ENCODE measurements around the gene AKIP1.
"Not testable (repeated sequence)": the region's sequence is repeated elsewhere in the genome, so short reads cannot be mapped to it uniquely, and the experiment has no call there.

AKIP1 gene

GRCh38 chr11:8922691-8923090, 11.7 kb downstream of the AKIP1 start:
- DNase-seq = no peak

GRCh38 chr11:8925711-8926110, 14.7 kb downstream of the AKIP1 start:
- no peak for DNase-seq

- DNase-seq = no peak
Observed at GRCh38 chr11:8926236-8926635, 15.2 kb downstream of the AKIP1 start.

- no peak for DNase-seq
Observed at GRCh38 chr11:8927233-8927632, 16.2 kb downstream of the AKIP1 start.

GRCh38 chr11:8928205-8928604, 17.2 kb downstream of the AKIP1 start:
- no peak for DNase-seq

DNA sequence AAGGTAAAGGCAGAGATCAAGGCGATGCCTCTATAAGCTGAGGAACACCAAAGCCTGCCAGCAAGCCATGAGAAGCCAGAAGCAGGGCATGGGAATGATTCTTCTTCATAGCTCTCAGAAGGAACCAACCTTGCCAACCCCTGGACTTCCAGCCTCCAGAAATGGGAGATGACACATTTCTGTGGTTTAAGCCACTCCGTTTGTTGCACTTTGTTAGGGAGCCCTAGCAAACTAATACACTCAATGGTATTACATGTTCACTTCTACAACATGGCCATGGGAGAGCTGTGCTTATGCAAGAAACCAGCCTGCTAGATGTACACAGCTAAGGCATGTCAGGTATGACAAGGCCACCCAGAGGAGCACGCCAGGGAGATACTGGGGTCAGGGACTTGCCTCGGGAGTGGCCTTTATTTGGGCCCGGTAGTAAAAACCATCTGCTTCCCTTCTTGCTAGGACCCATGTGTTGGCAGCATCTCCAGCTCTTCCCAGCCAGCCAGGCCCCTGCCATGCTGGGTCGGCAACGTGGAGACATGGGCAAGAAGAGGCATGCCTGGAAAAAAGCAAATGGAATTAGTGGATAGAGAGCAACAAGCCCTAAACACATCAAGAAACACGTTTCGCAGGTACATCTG, 18.1 kb downstream of the AKIP1 start:
- no peak for DNase-seq

GRCh38 chr11:8930456-8931175, 19.6 kb downstream of the AKIP1 start:
- DNase-seq = no peak

GRCh38 chr11:8932564-8933180, 21.7 kb downstream of the AKIP1 start, which contains the start of gene C11orf16:
C11orf16 (minus strand) TSS chr11:8932947; CDS start chr11:8932308, 639 bp downstream.
- no peak for DNase-seq

- no peak for DNase-seq
Observed at GRCh38 chr11:8933931-8934330, 22.9 kb downstream of the AKIP1 start.

DNA sequence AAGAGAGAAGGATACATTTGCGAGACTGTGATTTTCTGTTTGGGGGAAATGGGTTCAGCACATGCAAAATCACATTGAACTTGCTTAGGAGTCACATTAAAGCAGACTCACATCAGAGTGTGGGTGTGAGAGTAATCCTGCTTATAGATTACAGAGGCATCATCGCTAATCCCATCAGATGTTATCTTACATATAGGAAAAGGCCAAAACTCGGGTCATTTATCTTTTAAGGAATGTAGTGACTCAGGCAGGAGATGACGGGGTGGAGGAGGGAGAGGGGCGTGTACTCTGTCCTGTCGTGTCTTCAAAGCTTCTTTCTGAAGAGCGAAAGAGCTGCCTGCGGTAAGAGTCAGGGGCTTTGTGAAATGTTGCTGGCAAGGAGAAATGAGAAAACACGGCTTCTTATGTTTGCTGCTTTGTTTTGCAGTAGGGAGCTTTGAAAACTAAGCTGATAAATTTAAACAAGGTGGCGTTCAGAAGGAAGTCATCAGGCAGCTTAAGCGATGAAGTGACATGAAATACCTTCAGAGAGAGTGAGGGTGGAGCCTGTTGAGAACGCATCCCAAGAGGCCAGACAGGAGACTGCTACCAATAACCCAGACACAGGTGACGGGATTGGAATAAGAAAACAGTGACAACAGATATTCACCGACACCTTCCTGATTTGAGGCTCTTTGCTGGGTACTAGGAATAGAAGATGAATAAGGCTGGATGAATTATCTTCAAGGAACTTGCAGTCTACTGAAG, 23.9 kb downstream of the AKIP1 start:
- no peak for DNase-seq

- DNase-seq = not testable (repeated sequence)
Observed at GRCh38 chr11:8935789-8936188, 24.8 kb downstream of the AKIP1 start.

DNA sequence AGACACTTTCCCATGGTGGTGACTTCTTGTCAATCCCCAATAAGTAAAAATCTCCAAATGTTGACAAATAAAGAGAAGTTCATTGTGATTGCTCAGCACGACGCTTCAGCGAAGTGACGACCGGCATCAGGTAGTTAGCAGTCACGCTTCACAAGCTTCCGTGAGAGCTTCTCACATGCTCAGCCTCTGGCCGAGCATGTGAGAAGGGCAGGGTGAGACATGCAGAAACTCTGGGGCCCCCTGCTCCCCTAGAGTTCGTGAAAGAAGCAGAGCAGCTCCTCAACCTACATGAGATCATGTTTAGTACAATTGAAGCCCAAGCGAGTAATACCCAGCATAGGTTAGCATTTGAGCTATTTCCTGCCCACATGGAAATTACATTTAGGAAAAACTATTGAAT, 26.2 kb downstream of the AKIP1 start:
- DNase-seq = no peak

- no peak for DNase-seq
Observed at GRCh38 chr11:8937659-8938058, 26.7 kb downstream of the AKIP1 start.

DNA sequence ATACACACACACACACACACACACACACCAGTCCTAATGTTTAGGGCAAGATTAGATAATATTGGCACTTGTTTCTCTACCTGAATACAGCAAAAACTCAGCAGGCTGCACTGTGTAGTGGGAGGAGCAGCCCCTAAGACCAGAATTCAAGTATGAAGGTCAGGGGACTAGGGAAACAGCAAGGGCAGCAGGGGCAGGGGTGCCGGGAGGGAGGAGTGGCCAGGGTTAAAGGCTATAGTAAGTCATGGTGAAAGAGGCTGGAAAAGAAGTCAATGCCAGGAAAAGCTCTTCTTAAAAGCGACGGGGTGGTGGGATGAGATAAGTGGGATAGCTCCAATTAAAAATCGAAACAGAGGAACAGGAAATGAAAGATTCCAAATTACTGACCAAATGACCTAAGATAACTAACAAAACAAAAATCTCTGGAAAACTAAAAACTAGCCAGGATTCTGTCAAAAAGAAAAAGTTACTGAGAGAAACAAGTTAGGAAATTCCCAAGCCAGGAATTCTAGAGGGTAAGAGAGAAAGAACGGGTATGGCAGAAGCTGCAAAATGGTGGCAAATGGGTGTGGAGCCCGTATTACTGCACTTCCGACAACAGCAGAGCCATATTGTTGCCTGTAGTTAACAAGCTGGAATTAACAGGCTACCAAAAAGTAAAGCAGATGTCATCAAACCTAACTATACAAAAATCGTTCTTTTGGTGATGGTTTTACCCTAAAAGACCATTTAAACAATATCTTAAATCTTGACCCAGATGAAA, 30.5 kb downstream of the AKIP1 start:
- DNase-seq = no peak

- no peak for DNase-seq
Observed at GRCh38 chr11:8942518-8943066, 31.6 kb downstream of the AKIP1 start, which contains the start of gene ASCL3. ASCL3 (minus strand) TSS chr11:8943016; CDS start chr11:8938161, 4,855 bp downstream.

- DNase-seq = no peak
Observed at GRCh38 chr11:8947230-8947943, 36.4 kb downstream of the AKIP1 start.

DNA sequence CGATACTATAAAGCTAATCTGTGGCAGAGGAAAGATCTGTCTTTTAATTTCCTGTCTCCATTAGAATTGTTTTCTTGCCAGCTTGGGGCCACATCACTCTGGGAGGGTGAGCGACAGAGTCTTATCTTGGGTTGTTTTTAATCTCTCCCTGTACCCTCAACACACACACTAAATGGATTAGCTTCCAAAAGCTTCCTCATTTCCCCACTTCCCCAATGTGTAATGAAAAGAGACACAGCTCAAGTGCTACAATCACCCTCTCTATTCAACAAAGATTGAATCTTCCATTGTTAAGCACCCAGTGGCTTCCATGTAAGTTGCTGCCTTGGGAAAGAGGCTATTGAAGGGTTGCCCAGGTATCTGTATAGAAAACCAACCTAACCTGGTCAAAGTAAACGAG, 37.9 kb downstream of the AKIP1 start:
- no peak for DNase-seq

GRCh38 chr11:8956860-8957259, 45.9 kb downstream of the AKIP1 start:
- no peak for DNase-seq

DNA sequence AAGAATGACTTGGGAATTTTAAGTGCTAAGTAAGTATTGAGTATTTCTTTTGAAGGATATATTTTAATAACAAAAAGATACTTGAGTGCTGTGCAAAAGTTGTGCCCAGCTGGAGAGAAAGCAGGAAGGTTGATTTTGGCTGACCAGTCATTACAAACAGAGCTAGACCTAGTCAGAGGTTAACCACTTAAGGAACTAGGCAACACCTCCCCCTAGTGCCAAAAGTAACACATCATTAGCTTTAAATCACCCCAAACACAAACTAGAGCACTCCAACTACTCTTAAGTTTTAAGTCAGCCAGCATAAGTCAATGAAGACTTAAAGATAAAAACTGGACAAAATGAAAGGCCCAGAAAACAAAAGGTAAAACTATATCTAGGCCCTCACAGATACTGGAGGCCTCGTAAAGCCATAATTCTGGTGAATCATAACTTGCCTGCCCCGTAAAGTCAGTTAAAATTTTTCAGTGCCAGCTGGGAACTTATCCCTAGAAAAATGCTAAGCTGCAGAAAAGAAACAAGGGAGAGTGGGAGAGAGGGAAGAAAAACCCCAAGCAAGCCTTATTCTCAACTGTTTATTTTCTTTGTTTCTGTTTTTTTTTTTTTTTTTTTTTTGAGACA, 48.7 kb downstream of the AKIP1 start:
- DNase-seq = no peak

GRCh38 chr11:8961401-8961800, 50.4 kb downstream of the AKIP1 start:
- no peak for DNase-seq

DNA sequence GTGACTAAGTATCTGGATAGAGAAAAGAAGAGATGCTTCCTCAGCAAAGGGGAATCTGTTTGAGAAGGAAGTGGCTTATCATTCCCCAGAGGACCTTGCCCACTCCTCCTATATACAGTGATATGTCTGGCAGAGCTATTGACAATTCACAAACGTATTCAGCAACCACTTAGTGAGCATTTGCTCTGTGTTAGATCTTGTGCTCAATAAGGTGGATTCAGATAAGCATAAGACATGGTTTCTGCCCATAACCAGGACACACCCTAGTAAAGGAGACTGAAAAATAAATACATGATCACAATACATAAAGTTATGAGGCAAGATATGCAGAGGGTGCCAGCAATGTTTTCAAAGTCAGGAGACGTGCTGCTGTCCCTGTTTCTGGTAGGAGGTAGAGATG, 51.9 kb downstream of the AKIP1 start:
- no peak for DNase-seq
